Ovary (tissue), 3 donors: ENCODE data around the gene RFTN2.

ENCODE experiments used
- CTCF ChIP-seq, 3 donors: fragments of 450-650 bp in 2 of 3; fragments of 200-600 bp in 1 of 3; IDR thresholded peaks; one replicate each; pipeline versions ENCODE4 v1.5.1 to v1.8.0; 2016 to 2022; ENCODE audit warnings: antibody characterized with exemption in 3 of 3, mild to moderate bottlenecking in 1 of 3
- EP300 ChIP-seq: sonication (generic); formaldehyde crosslinking; IDR thresholded peaks from one replicate; pipeline ENCODE4 v1.6.1; 2017; ENCODE audit warnings: antibody characterized with exemption
- donor health status: DM: no; HTN: no; CAD: no.

GRCh38 chr2:197657562-197657961 is 17.8 kb downstream of the RFTN2 start:
- TF ChIP-seq CTCF (IDR thresholded peaks at IDR 0.05) (no peak), EP300 (no peak)
